ENCODE data around the gene UBL4B. TPM values are rescaled to one million over a fixed set of nuclear protein-coding genes. Genes with fewer than 3 reads are reported as not detected.

UBL4B gene
- total and polyA plus RNA-seq, 3 experiments from 2014 or later, result not detected

GRCh38 chr1:110087812-110088738 is 24.2 kb upstream of the UBL4B start:
- H3K4me1 ChIP-seq (ENCODE audit: insufficient read depth, low read length), result peaks cover 6% of the 10 kb centered on the region
- H3K27me3 ChIP-seq (ENCODE audit: insufficient read depth, low read length, poor library complexity, severe bottlenecking), result peaks cover 23% of the 10 kb centered on the region
- no peak overlapping the region for H3K27ac ChIP-seq (ENCODE audit: low read depth, low read length)
- Mint-ChIP-seq H3K27ac (no peak overlapping the region), H3K9me3 (no peaks in the 10 kb centered on the region), H3K4me1 (peaks cover 9 to 17% (median 14%) of the 10 kb centered on the region in 3 donors), H3K4me3 (no peak overlapping the region), H3K36me3 (peaks cover 0 to 2% (median 1%) of the 10 kb centered on the region in 3 donors), H3K27me3 (peaks cover 42 to 63% of the 10 kb centered on the region in 2 donors)
- H3K4me3 ChIP-seq (ENCODE audit: low read length), result no peak overlapping the region
- ChIA-PET CTCF (interaction anchor here (1.0 to 2.7 kb wide), 15 partner anchors 9 to 408 kb away, joined by 3 to 12 read pairs (median 5); partner anchors contain the start of genes AHCYL1 and STRIP1), POLR2A (no interaction called here)
- no peaks in the 10 kb centered on the region for H3K36me3 ChIP-seq (ENCODE audit: insufficient read depth, low read length)
- no peaks in the 10 kb centered on the region for H3K9me3 ChIP-seq (ENCODE audit: low read length)
- DNase-seq, result peak in 3 of 5 donors; percentile 17 to 54 (median 32)

- H3K4me3 Mint-ChIP-seq, result no peak overlapping the region
- POLR2A ChIA-PET, result no interaction called here
Observed at GRCh38 chr1:110088739-110089316, 23.4 kb upstream of the UBL4B start.

GRCh38 chr1:110089561-110090275 is 22.5 kb upstream of the UBL4B start:
- Mint-ChIP-seq H3K27me3 (peaks cover 33 to 56% of the 10 kb centered on the region in 2 donors), H3K4me1 (peaks cover 1 to 4% (median 3%) of the 10 kb centered on the region in 3 donors), H3K4me3 (no peak overlapping the region), H3K27ac (no peak overlapping the region), H3K9me3 (no peaks in the 10 kb centered on the region), H3K36me3 (peaks cover 0 to 2% (median 1%) of the 10 kb centered on the region in 3 donors)
- peak in 1 of 5 donors; percentile 39 for DNase-seq
- no peak overlapping the region for H3K27ac ChIP-seq (ENCODE audit: low read depth, low read length)
- no peaks in the 10 kb centered on the region for H3K36me3 ChIP-seq (ENCODE audit: insufficient read depth, low read length)
- H3K27me3 ChIP-seq (ENCODE audit: insufficient read depth, low read length, poor library complexity, severe bottlenecking), result peaks cover 8% of the 10 kb centered on the region
- ChIA-PET CTCF (interaction anchor here (1.2 to 2.7 kb wide), 4 partner anchors 14 to 371 kb away, joined by 3 to 8 read pairs (median 8); no protein-coding TSS in a partner anchor), POLR2A (no interaction called here)
- H3K9me3 ChIP-seq (ENCODE audit: low read length), result no peaks in the 10 kb centered on the region
- no peak overlapping the region for H3K4me3 ChIP-seq (ENCODE audit: low read length)
- no peaks in the 10 kb centered on the region for H3K4me1 ChIP-seq (ENCODE audit: insufficient read depth, low read length)

More at GRCh38 chr1:110088739-110089316, 23.4 kb upstream of the UBL4B start:
- H3K27ac ChIP-seq (ENCODE audit: low read depth, low read length), result no peak overlapping the region
- peaks cover 35 to 56% of the 10 kb centered on the region in 2 donors for H3K27me3 Mint-ChIP-seq
- H3K27me3 ChIP-seq (ENCODE audit: insufficient read depth, low read length, poor library complexity, severe bottlenecking), result peaks cover 16% of the 10 kb centered on the region
- H3K4me1 ChIP-seq (ENCODE audit: insufficient read depth, low read length), result no peaks in the 10 kb centered on the region
- CTCF ChIA-PET, result interaction anchor here (1.1 to 2.7 kb wide), 11 partner anchors 8 to 407 kb away, joined by 3 to 12 read pairs (median 6); partner anchors contain the start of gene AHCYL1
- H3K36me3 ChIP-seq (ENCODE audit: insufficient read depth, low read length), result no peaks in the 10 kb centered on the region
- no peak for DNase-seq
- H3K9me3 Mint-ChIP-seq, result no peaks in the 10 kb centered on the region
- H3K27ac Mint-ChIP-seq, result no peak overlapping the region
- no peaks in the 10 kb centered on the region for H3K9me3 ChIP-seq (ENCODE audit: low read length)
- H3K4me1 Mint-ChIP-seq, result peaks cover 3 to 10% (median 7%) of the 10 kb centered on the region in 3 donors
- peaks cover 0 to 2% (median 1%) of the 10 kb centered on the region in 3 donors for H3K36me3 Mint-ChIP-seq
- no peak overlapping the region for H3K4me3 ChIP-seq (ENCODE audit: low read length)

- ChIA-PET POLR2A (no interaction called here), CTCF (interaction anchor here (1.3 to 2.1 kb wide), 3 partner anchors 10 to 14 kb away, joined by 3 to 9 read pairs (median 6); no protein-coding TSS in a partner anchor)
- Histone ChIP-seq H3K27me3 (ENCODE audit: insufficient read depth, low read length, poor library complexity, severe bottlenecking) (no peaks in the 10 kb centered on the region), H3K36me3 (ENCODE audit: insufficient read depth, low read length) (no peaks in the 10 kb centered on the region), H3K9me3 (ENCODE audit: low read length) (no peaks in the 10 kb centered on the region), H3K4me1 (ENCODE audit: insufficient read depth, low read length) (no peaks in the 10 kb centered on the region), H3K4me3 (ENCODE audit: low read length) (no peak overlapping the region), H3K27ac (ENCODE audit: low read depth, low read length) (no peak overlapping the region)
- Mint-ChIP-seq H3K9me3 (no peaks in the 10 kb centered on the region), H3K36me3 (no peaks in the 10 kb centered on the region), H3K4me3 (no peak overlapping the region), H3K4me1 (no peaks in the 10 kb centered on the region), H3K27me3 (peaks cover 27 to 48% of the 10 kb centered on the region in 2 donors), H3K27ac (no peak overlapping the region)
- DNase-seq, result no peak
Observed at GRCh38 chr1:110091381-110091780, 20.9 kb upstream of the UBL4B start.

- no peak overlapping the region for H3K27ac ChIP-seq (ENCODE audit: low read depth, low read length)
- no peaks in the 10 kb centered on the region for H3K36me3 ChIP-seq (ENCODE audit: insufficient read depth, low read length)
- CTCF ChIA-PET, result interaction anchor here (1.3 to 2.1 kb wide), 3 partner anchors 9 to 14 kb away, joined by 3 to 9 read pairs (median 6); no protein-coding TSS in a partner anchor
- Mint-ChIP-seq H3K27me3 (peaks cover 26 to 48% of the 10 kb centered on the region in 2 donors), H3K9me3 (no peaks in the 10 kb centered on the region), H3K36me3 (no peaks in the 10 kb centered on the region), H3K4me3 (no peak overlapping the region), H3K4me1 (no peaks in the 10 kb centered on the region), H3K27ac (no peak overlapping the region)
- H3K9me3 ChIP-seq (ENCODE audit: low read length), result no peaks in the 10 kb centered on the region
- no peak for DNase-seq
- POLR2A ChIA-PET, result no interaction called here
- H3K4me3 ChIP-seq (ENCODE audit: low read length), result no peak overlapping the region
- no peaks in the 10 kb centered on the region for H3K27me3 ChIP-seq (ENCODE audit: insufficient read depth, low read length, poor library complexity, severe bottlenecking)
- H3K4me1 ChIP-seq (ENCODE audit: insufficient read depth, low read length), result no peaks in the 10 kb centered on the region
Observed at GRCh38 chr1:110091791-110092190, 20.5 kb upstream of the UBL4B start.

GRCh38 chr1:110092991-110093390 is 19.3 kb upstream of the UBL4B start:
- H3K36me3 Mint-ChIP-seq, result no peaks in the 10 kb centered on the region
- ChIA-PET POLR2A (no interaction called here), CTCF (interaction anchor here (2.1 kb wide), 1 partner anchor 10 kb away, joined by 9 read pairs; no protein-coding TSS in a partner anchor)
- no peak overlapping the region for H3K4me3 Mint-ChIP-seq
- H3K4me1 ChIP-seq (ENCODE audit: insufficient read depth, low read length), result no peaks in the 10 kb centered on the region
- peaks cover 21 to 44% of the 10 kb centered on the region in 2 donors for H3K27me3 Mint-ChIP-seq
- H3K9me3 ChIP-seq (ENCODE audit: low read length), result no peaks in the 10 kb centered on the region
- H3K36me3 ChIP-seq (ENCODE audit: insufficient read depth, low read length), result no peaks in the 10 kb centered on the region
- DNase-seq, result no peak
- H3K27me3 ChIP-seq (ENCODE audit: insufficient read depth, low read length, poor library complexity, severe bottlenecking), result no peaks in the 10 kb centered on the region
- H3K4me3 ChIP-seq (ENCODE audit: low read length), result no peak overlapping the region
- H3K4me1 Mint-ChIP-seq, result no peaks in the 10 kb centered on the region
- H3K9me3 Mint-ChIP-seq, result no peaks in the 10 kb centered on the region
- H3K27ac Mint-ChIP-seq, result peak overlapping the region in 1 of 8 donors; percentile 44
- H3K27ac ChIP-seq (ENCODE audit: low read depth, low read length), result no peak overlapping the region

GRCh38 chr1:110094931-110095654 is 17.1 kb upstream of the UBL4B start:
- Mint-ChIP-seq H3K27me3 (peaks cover 12 to 35% of the 10 kb centered on the region in 2 donors), H3K9me3 (no peaks in the 10 kb centered on the region), H3K27ac (no peak overlapping the region), H3K4me1 (no peaks in the 10 kb centered on the region), H3K36me3 (no peaks in the 10 kb centered on the region), H3K4me3 (no peak overlapping the region)
- no peak for DNase-seq
- Histone ChIP-seq H3K27ac (ENCODE audit: low read depth, low read length) (no peak overlapping the region), H3K27me3 (ENCODE audit: insufficient read depth, low read length, poor library complexity, severe bottlenecking) (no peaks in the 10 kb centered on the region), H3K4me1 (ENCODE audit: insufficient read depth, low read length) (no peaks in the 10 kb centered on the region), H3K9me3 (ENCODE audit: low read length) (no peaks in the 10 kb centered on the region), H3K4me3 (ENCODE audit: low read length) (no peak overlapping the region), H3K36me3 (ENCODE audit: insufficient read depth, low read length) (no peaks in the 10 kb centered on the region)
- ChIA-PET CTCF (no interaction called here), POLR2A (no interaction called here)

Data from CD8-positive, alpha-beta memory T cell (primary cell).